Epidermal melanocyte (primary cell): ENCODE results near the gene SPECC1L.

Experiments
- DNase-seq: peaks from one replicate; pipeline ENCODE4 v3.0.0; 2011; ENCODE audit warnings: low spot score; ENCODE audit not compliant: insufficient read length

SPECC1L gene

GRCh38 chr22:24359452-24360120 lies 89.0 kb downstream of the SPECC1L start:
- DNase-seq: no peak

- no peak for DNase-seq
These were observed 91.5 kb downstream of the SPECC1L start for GRCh38 chr22:24361976-24362646.

- no peak for DNase-seq
These were observed 92.6 kb downstream of the SPECC1L start for GRCh38 chr22:24363243-24363642.

GRCh38 chr22:24366701-24367100 lies 96.1 kb downstream of the SPECC1L start:
- DNase-seq: no peak

- no peak for DNase-seq
These were observed 97.2 kb downstream of the SPECC1L start for GRCh38 chr22:24367841-24368240.

GRCh38 chr22:24370401-24370800 lies 99.8 kb downstream of the SPECC1L start:
- DNase-seq: no peak

- DNase-seq: no peak
These were observed 105.4 kb downstream of the SPECC1L start for GRCh38 chr22:24376002-24376401.

- no peak for DNase-seq
These were observed 106.0 kb downstream of the SPECC1L start for GRCh38 chr22:24376586-24376985.

GRCh38 chr22:24379536-24379935 lies 108.9 kb downstream of the SPECC1L start:
- DNase-seq: no peak

- no peak for DNase-seq
These were observed 109.7 kb downstream of the SPECC1L start for GRCh38 chr22:24380220-24380904.

- DNase-seq: no peak
These were observed 110.2 kb downstream of the SPECC1L start for GRCh38 chr22:24380905-24381230.

- no peak for DNase-seq
These were observed 112.4 kb downstream of the SPECC1L start for GRCh38 chr22:24383061-24383460.

- DNase-seq: no peak
These were observed 113.5 kb downstream of the SPECC1L start for GRCh38 chr22:24384131-24384530.

GRCh38 chr22:24386937-24387471 lies 116.4 kb downstream of the SPECC1L start:
- DNase-seq: no peak

GRCh38 chr22:24389680-24390079 lies 119.0 kb downstream of the SPECC1L start:
- no peak for DNase-seq

- DNase-seq: no peak
These were observed 119.5 kb downstream of the SPECC1L start for GRCh38 chr22:24390156-24390555.

GRCh38 chr22:24390576-24390975 lies 119.9 kb downstream of the SPECC1L start:
- no peak for DNase-seq

GRCh38 chr22:24391836-24392217 lies 121.2 kb downstream of the SPECC1L start:
- DNase-seq: no peak

- DNase-seq: no peak
These were observed 121.7 kb downstream of the SPECC1L start for GRCh38 chr22:24392218-24392931.

- no peak for DNase-seq
These were observed 122.5 kb downstream of the SPECC1L start for GRCh38 chr22:24393012-24393559.

- DNase-seq: no peak
These were observed 123.2 kb downstream of the SPECC1L start for GRCh38 chr22:24393848-24394247.

- DNase-seq: no peak
These were observed 123.6 kb downstream of the SPECC1L start for GRCh38 chr22:24394254-24394653.
